Measurements from ENCODE around the gene RHBDL1. TPM values are rescaled to one million over a fixed set of nuclear protein-coding genes. Genes with fewer than 3 reads are reported as not detected.

The RHBDL1 gene
- total RNA-seq, 3 donors from 2014 or later, result 0.48 to 2.3 (median 1.0) TPM

DNA sequence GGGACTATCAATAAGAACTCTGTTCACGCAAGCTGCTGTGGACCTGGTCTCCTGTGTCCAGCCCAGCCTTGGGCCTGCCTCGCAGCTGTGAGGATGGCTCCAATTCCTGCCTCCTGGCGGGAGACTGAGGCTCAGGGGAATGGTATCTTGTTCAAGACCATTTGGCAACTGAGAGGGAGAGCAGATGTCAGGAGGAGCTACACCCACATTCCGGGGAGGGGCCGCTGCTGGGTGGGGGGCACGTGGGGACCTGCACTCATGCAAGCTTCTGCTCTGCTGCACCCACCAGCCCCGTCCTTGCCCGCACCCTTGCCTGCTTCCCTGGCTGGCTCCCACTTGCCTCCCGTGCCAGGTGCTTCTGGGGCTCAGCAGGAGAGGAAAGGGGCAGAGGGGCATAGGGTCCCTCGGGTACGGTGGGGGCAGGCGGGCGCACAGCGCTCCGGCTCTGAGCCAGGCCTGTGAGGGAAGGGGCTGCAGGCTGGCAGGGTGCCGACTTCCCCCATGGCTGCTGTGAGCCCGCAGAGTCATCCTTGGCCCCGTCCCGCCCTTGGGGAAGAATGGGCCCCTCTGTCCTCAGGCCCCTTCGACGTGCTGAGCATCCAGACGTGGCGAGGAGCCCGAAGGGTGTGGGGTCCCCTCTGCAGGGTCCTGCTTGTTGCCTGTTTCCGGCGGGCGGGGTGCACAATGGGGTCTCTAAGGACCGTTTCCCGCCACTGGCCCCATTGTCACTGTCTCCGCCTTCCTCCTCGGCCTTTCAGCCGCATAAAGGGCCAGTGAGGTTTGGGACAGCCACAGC is 42.2 kb downstream of the RHBDL1 start:
- peaks cover 14 to 24% of the 10 kb centered on the region in 2 donors for H3K4me1 ChIP-seq
- no peak for DNase-seq (ENCODE audit: low spot score in 2 of 2)
- TF ChIP-seq, protein P1, sequence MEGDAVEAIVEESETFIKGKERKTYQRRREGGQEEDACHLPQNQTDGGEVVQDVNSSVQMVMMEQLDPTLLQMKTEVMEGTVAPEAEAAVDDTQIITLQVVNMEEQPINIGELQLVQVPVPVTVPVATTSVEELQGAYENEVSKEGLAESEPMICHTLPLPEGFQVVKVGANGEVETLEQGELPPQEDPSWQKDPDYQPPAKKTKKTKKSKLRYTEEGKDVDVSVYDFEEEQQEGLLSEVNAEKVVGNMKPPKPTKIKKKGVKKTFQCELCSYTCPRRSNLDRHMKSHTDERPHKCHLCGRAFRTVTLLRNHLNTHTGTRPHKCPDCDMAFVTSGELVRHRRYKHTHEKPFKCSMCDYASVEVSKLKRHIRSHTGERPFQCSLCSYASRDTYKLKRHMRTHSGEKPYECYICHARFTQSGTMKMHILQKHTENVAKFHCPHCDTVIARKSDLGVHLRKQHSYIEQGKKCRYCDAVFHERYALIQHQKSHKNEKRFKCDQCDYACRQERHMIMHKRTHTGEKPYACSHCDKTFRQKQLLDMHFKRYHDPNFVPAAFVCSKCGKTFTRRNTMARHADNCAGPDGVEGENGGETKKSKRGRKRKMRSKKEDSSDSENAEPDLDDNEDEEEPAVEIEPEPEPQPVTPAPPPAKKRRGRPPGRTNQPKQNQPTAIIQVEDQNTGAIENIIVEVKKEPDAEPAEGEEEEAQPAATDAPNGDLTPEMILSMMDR (IDR thresholded peaks at IDR 0.05), result no peak
- TF ChIP-seq POLR2AphosphoS5 (IDR thresholded peaks at IDR 0.05) (no peak), POLR2A (IDR thresholded peaks at IDR 0.05) (no peak)
- no peaks in the 10 kb centered on the region for H3K9me3 ChIP-seq
- no peak overlapping the region for H3K4me3 ChIP-seq
- H3K36me3 ChIP-seq, result no peaks in the 10 kb centered on the region
- intact Hi-C loops (cut with DNase I; ENCODE audit: low total_unique reads), result loop anchor here (2.0 kb wide), 1 partner anchor 67 kb away; no protein-coding TSS in a partner anchor
- no peak overlapping the region for H3K27ac ChIP-seq
- no peaks in the 10 kb centered on the region for H3K27me3 ChIP-seq

DNA sequence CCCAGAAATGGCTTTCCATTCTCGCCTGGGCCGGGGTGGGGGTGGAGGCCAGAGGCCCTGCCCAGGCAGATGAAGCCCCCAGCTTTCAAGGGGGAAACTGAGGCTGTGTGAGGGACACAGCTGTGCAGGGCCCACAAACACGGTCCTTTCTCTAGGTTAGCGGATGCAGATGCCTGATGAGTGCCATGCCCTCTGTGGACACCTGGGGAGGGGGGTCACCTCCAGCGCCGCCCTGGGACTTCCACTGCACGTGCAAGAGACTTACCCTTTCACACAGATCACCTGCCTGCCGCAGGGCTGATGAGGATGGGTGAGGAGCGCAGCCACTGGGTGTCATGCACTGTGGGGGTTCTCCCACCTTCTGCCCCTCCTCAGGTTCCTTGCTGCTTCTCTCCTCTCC is 42.9 kb downstream of the RHBDL1 start:
- no peak overlapping the region for H3K27ac ChIP-seq
- DNase-seq (ENCODE audit: low spot score in 2 of 2), result no peak
- TF ChIP-seq, protein P1 (IDR thresholded peaks at IDR 0.05), result no peak
- no peak for TF ChIP-seq POLR2A (IDR thresholded peaks at IDR 0.05)
- TF ChIP-seq POLR2AphosphoS5 (IDR thresholded peaks at IDR 0.05), result no peak
- no peaks in the 10 kb centered on the region for H3K9me3 ChIP-seq
- intact Hi-C loops (cut with DNase I; ENCODE audit: low total_unique reads), result no loop called here
- peaks cover 14 to 24% of the 10 kb centered on the region in 2 donors for H3K4me1 ChIP-seq
- no peaks in the 10 kb centered on the region for H3K27me3 ChIP-seq
- no peaks in the 10 kb centered on the region for H3K36me3 ChIP-seq
- no peak overlapping the region for H3K4me3 ChIP-seq

DNA sequence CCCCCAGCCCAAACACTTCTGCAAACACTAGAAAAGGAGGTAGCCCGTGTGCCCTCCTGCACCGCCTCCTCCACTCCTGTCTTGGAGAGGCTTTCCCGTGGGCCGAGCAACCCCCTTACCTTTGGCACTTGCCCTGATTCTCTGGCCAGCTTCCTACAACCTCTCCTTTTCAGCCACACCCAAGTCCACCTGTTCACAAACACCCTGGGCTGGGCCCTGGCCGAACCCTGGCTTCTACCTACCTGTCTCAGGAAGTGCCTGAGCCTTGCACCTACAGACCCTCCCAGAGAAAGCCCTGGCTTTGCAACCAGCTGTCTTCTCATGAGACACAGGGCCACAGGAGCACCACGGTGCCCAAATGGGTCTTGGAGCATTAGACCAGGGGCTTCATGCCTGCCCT is 43.5 kb downstream of the RHBDL1 start:
- Histone ChIP-seq H3K27ac (no peak overlapping the region), H3K9me3 (no peaks in the 10 kb centered on the region), H3K36me3 (no peaks in the 10 kb centered on the region), H3K4me3 (no peak overlapping the region), H3K4me1 (peaks cover 14 to 24% of the 10 kb centered on the region in 2 donors), H3K27me3 (no peaks in the 10 kb centered on the region)
- intact Hi-C loops (cut with DNase I; ENCODE audit: low total_unique reads), result no loop called here
- TF ChIP-seq POLR2A (IDR thresholded peaks at IDR 0.05), result no peak
- DNase-seq (ENCODE audit: low spot score in 2 of 2), result no peak

DNA sequence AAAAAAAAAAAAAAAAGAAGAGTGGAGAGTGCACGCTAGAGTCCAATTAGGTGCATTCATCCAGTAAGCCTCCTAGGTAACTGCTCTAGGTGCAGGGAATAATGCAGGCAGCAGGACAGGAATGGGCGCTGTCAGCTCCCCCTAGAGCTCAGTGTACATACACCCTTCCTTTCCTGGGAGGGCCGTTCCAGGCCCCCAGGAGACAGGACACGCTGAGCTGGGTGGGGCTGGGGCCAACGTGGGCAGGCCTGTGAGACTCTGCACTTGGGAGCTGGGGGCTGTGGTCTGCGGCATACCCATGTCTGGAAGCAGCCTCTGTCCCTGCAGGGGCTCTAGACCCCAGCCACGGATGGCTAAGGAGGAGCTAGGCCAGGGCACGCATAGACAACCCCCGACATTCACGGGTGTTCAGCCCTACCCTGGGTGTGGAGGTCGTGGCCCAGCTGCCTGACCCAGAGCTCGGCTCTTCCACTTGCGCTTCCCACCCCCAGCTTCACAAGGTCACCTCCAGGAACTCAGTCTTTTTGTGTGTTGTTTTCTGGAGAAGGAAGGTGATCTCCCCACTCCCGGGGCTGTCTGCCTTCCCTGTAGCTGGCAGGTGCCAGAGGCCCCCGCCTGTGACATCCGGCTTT is 44.5 kb downstream of the RHBDL1 start:
- intact Hi-C loops (cut with DNase I; ENCODE audit: low total_unique reads), result no loop called here
- no peak for DNase-seq (ENCODE audit: low spot score in 2 of 2)
- Histone ChIP-seq H3K27ac (peak overlapping the region; percentile 75 to 88), H3K4me1 (peaks cover 14 to 24% of the 10 kb centered on the region in 2 donors), H3K9me3 (no peaks in the 10 kb centered on the region), H3K36me3 (no peaks in the 10 kb centered on the region), H3K27me3 (no peaks in the 10 kb centered on the region), H3K4me3 (peak overlapping the region; percentile 64 to 79 (median 76))
- TF ChIP-seq, protein P1 (IDR thresholded peaks at IDR 0.05), result no peak
- TF ChIP-seq POLR2A (IDR thresholded peaks at IDR 0.05) (no peak), POLR2AphosphoS5 (IDR thresholded peaks at IDR 0.05) (no peak)

DNA sequence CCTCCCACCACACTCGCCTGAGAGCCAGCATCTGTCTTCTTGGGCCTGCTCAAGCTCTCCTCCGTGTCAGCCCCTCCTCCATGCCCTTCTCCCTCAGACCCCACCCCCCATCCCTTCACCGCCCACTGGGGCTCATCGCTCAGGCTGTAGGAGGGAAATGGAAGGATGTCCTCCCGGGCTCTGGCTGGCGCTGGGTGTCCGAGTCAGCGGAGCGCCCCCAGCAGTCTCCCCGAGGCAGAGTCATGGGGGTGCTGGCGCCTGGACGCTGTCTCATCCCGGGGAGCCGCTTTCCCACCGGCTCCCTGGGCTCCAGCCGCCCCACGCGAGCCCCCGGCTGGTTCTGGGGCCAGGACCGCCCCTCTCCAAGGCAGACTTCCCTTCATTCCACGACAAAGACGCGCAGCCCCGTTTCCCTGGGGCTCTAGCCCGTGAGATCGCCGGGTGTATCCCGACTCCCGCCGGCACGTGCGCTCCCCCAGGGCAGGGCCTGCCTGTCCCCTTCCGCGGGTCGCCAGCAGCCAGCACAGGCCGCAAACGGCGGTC is 45.0 kb downstream of the RHBDL1 start:
- no peaks in the 10 kb centered on the region for H3K36me3 ChIP-seq
- H3K9me3 ChIP-seq, result no peaks in the 10 kb centered on the region
- H3K4me1 ChIP-seq, result peaks cover 14 to 24% of the 10 kb centered on the region in 2 donors
- TF ChIP-seq, protein P1 (IDR thresholded peaks at IDR 0.05), result no peak
- no peak for TF ChIP-seq POLR2A (IDR thresholded peaks at IDR 0.05)
- TF ChIP-seq POLR2AphosphoS5 (IDR thresholded peaks at IDR 0.05), result no peak
- no peak for DNase-seq (ENCODE audit: low spot score in 2 of 2)
- intact Hi-C loops (cut with DNase I; ENCODE audit: low total_unique reads), result no loop called here
- peak overlapping the region; percentile 75 to 88 for H3K27ac ChIP-seq
- no peaks in the 10 kb centered on the region for H3K27me3 ChIP-seq
- peak overlapping the region; percentile 64 to 79 (median 76) for H3K4me3 ChIP-seq
